Measurements from ENCODE around the gene KMT5C.

KMT5C gene

GRCh38 chr19:55369653-55370304, 30.1 kb downstream of the KMT5C start:
- peak; percentile 81 for DNase-seq

DNA sequence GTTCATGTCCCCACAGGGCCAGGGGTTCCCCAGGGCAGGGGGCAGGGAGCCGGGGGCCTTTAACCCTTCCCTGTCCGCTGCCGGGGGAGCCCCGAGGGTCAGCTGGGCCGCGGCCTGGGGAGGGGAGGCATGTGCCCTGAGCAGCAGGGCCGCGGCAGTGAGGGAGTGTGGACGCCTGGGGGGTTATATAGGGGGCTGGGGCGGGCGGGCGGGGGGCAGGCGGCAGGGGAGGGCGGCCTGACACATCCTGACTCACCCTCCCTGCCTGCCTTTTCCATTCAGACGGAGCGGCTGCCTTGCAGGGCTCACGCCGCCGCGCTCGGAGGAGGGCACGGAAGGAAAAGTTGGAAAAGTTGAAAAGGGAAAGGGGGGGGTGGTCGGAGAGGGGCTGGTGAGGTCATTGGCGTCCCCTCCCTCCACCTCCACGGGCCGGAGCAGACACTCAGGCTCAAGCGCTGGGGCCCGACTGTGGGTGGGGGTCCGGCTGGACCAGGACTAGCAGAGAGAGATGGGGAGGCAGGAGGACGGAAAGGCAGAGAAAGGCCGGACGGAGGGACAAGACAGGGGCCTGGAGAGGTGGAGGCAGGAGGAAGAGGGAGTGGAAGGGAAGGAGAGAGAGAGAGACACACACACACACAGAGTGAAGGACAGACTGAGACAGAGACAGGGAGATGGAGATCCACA, 30.8 kb downstream of the KMT5C start, which contains the start of gene IL11:
TSS of gene IL11 (minus strand) at position 159 of the 684 bp plus-strand sequence. CDS start at position 6, 153 bp downstream.
- DNase-seq: peak; percentile 31

GRCh38 chr19:55372316-55373081, 32.8 kb downstream of the KMT5C start:
- DNase-seq: peak; percentile 56

DNA sequence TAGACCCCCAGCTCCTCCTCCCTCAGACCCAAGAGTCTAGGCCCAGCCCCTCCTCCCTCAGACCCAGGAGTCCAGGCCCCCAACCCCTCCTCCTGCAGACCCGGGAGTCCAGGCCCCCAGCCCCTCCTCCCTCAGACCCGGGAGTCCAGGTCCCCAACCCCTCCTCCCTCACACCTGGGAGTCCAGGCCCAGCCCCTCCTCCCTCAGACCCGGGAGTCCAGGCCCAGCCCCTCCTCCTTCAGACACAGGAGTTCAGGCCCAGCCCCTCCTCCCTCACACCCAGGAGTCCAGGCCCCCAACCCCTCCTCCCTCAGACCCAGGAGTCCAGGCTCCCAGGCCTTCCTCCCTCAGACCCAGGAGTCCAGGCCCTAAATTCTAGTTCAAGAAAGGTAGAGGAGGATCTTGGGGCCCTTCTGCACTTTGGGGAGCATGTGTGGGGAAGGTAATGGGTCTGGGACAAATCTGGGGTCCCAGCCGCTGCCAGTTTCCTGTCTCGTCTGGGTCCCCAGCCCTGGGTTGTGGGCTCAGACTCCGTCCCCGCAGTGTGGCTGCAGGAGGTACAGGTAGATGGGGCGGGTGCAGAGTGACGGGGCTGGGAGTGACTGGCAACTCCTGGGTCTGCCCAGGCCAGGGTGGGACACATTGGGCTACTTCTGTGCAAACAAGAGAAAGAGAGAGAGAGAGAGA, 33.8 kb downstream of the KMT5C start:
- DNase-seq: no peak

DNA sequence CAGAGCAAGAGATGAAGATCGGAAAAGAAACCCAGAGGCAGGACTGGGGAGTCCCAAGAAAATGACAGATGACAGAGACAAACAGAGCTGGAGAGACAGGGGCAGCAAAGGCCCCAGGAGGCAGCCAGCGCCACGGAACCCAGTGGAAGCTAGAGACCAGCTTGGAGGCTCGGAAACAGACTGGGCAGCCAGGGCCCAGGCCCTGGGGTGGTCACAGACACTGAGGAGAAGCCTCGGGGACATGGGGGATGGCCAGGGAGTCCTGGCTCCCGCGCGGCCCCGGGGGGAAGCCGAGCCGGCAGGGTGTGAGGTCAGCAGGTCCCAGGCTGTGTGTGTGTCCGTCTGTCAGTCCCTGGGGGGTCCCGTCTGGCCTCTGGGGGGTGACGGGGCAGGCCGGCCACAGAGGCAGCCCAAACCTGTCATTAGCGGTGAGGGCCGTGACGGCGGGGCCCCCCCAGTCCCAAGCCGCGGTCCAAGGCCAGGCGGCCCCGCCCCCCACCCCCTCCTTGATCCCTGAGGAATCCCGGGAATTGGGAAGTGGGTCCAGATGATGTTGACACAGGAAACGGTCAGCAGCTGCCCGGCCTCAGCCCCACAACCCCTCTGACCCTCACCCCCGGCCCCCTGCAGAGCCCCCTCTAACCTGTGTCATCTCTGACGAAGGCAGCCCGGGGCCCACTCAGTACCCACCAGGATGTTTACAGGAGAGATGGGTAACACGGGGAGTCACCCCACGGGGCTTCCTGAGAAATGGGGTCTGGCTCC, 34.5 kb downstream of the KMT5C start:
- peak; percentile 51 for DNase-seq

DNA sequence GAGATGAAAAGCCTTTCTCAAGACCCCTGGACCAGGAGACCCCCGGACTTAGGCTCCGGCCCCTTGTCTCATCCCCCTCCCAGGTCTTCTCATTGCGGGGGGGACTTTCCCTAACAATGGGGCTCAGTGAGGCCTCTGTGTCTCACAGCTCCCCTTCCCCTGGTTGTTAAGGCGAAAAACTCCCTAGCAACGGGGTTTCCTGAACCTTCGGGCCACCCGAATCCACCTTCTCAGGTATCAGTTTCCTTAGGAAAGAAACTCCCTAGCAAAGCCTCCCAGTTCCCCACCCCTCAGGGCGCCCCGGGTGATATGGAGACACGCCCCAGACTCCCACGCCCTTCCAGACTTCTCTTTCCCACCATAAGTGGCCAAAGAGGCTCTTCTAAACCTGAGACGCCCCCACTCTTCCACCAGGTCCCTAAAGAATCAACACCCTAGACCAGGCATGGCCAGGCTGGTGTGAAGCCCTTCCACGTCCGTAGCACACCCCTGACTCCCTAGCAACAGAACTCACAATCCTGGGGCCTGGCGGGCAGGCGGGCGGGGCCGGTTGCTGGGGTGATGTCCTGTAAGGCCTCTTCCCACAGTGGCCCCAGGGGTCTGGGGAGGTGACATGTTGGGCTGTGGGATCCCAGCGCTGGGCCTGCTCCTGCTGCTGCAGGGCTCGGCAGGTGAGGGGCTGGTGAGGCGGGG, 36.7 kb downstream of the KMT5C start, which contains the start of gene TMEM190:
TSS of gene TMEM190 (plus strand) at position 586 of the 693 bp plus-strand sequence. CDS start at position 614, 28 bp downstream.
- peak; percentile 54 for DNase-seq

GRCh38 chr19:55377356-55378131, 37.9 kb downstream of the KMT5C start:
- DNase-seq: peak; percentile 72

- DNase-seq: no peak
Measured at GRCh38 chr19:55379174-55379573, 39.5 kb downstream of the KMT5C start.

DNA sequence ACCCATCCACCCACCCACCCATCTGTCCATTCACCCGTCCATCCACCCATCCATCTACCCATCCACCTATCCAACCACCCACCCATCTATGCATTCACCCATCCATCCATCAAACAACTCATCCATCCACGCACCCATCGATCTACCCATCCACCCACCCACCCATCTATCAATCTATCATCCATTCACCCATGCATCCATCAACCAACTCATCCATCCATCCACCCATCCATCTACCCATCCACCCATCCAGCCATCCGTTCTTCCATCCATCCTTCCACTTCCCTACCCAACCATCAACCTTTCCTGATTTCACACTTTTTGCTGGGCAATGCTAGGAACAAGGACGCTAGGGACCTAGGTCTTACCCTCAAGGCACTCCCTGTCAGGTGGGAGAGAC, 42.3 kb downstream of the KMT5C start:
- no peak for DNase-seq

DNA sequence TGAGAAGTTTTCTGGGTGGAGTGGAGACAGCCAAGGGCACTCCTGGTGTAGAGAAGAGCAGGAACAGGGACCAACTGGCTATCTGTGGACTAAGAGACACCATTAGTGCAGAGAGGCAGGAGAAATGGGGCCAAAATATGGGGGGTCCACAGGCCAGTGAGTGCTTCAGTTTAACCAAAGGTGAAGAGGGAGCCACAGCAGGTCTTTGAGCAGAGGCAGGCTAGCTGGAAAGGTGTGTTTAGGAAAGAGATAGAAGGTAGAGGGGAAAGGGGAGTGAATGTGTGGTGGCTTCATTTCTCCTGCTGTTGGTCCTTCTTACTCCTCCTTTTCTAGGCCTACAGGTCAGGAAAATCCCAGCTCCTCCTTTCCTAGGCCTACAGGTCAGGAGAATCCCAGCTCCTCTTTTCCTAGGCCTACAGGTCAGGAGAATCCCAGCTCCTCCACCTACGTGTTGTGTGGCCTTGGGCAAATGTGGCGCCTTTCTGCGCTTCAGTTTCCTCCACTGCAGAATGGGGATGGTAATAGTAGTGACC, 42.9 kb downstream of the KMT5C start:
- no peak for DNase-seq

DNA sequence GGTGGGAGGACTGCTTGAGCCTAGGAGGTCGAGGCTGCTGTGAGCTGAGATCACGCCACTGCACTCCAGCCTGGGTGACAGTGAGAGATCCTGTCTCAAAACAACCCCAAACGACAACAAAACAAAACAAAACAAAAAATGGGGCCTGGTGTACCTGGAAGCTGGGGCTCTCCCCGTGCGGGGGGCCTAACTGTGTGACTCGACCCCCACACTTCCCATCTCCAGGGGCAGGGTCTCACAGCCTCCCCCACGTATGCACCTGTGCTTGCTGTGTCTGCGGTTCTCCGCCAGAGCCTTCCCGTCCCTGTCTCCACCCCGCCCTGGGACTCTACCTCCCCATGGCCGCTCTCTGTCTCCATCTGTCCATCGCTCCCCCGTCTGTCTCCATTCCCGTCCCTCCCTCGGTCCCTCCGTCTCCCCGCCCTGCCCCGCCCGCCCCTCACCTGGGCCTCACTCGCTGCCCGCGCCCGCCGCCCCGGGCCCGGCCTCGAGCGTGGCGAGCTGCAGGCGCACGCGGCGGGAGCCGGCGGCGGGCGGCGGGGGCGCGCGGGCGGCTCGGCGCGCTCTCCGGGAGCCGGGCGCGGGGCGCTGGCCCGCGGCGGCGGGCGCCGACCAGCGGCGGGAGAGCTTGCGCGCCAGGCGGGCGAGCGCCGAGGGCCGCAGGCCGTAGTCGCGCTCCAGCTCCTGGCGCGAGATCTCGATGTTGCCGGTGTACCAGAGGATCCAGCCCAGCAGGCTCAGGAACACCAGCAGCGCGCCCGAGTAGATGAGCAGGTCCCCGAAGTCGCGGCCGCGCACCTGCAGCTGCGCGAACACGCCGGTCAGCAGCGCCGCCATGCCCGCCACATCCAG, 43.8 kb downstream of the KMT5C start:
- peak; percentile 90 for DNase-seq

DNA sequence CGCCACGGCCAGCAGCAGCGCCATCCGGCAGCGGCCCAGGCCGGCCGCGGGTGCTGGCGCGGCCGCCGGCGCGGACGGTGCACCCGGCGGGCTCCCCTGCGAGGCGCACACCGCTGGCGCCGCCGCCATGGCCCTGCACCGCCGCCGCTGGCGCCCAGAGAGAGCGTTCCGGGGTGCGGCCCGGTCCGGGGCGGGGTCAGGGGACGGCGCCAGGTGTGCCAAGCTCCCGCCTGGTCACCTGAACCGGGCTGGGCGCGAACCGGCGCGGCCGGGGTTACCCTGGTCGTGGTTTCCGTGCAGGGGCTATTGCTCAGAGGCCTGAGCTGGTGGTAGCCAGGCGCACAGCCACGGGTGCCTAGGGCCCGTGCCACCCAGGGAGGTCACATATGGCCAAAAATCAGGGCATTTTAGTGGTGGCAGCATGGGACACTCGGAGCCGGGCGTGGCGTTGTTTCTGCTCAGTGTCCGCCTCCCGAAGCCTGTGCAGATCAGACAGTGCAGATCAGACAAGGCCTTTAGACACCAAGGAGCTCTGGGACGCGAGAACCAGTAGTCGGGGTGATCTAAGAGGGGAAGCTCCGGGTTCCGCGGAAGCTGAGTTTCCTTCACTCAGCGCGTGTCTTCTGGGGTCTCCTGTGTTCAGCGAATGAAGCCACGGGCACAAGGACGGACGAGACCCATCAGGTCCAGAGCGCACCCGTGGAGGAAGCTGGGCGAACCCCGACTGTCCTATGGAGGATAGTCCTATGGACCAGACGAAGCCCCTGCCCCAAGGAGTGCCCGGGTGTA, 44.6 kb downstream of the KMT5C start, which contains the start of gene TMEM238:
TSS of gene TMEM238 (minus strand) at position 162 of the 789 bp plus-strand sequence. CDS start at position 129, 33 bp downstream.
- peak; percentile 85 for DNase-seq

GRCh38 chr19:55384920-55385723, 45.4 kb downstream of the KMT5C start:
- peak; percentile 98 for DNase-seq

GRCh38 chr19:55385724-55386492, 46.2 kb downstream of the KMT5C start, which contains the start of gene RPL28:
Gene RPL28 (plus strand): TSS chr19:55385932. CDS start chr19:55386358, 426 bp downstream.
- DNase-seq: peak; percentile 99

DNA sequence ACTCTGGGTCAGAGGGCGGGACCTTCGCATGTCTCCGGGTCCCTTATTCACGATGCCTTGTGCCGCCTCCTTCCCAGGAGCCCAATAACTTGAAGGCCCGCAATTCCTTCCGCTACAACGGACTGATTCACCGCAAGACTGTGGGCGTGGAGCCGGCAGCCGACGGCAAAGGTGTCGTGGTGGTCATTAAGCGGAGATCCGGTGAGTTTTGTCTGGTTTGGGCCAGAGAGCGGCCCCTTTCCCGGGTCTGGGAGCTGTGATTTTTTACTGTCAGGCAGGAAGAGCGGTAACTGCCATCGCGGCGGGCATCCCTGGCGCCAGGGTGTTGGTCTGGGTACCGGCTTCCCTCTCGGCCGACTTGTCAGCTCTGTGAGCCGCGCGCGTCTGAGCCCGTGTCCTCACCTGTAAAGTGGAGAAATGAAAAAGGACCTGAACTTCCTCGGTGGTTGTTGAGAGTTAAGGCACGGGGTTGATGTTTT, 46.9 kb downstream of the KMT5C start:
- peak; percentile 49 for DNase-seq

GRCh38 chr19:55387736-55388497, 48.2 kb downstream of the KMT5C start:
- DNase-seq: no peak

Data from DMS53 (cell line).